HG02763 (cell line): ENCODE measurements around the gene PAGR1.
"Not testable (repeated sequence)": the region's sequence is repeated elsewhere in the genome, so short reads cannot be mapped to it uniquely, and the experiment has no call there.

Experiments used
- ATAC-seq: cut with Tn5 transposase; IDR thresholded peaks from one replicate; pipeline ENCODE4 v1.9.1; 2021; ENCODE audit warnings: mild to moderate bottlenecking, moderate library complexity; ENCODE audit not compliant: unreplicated experiment

PAGR1 gene

DNA sequence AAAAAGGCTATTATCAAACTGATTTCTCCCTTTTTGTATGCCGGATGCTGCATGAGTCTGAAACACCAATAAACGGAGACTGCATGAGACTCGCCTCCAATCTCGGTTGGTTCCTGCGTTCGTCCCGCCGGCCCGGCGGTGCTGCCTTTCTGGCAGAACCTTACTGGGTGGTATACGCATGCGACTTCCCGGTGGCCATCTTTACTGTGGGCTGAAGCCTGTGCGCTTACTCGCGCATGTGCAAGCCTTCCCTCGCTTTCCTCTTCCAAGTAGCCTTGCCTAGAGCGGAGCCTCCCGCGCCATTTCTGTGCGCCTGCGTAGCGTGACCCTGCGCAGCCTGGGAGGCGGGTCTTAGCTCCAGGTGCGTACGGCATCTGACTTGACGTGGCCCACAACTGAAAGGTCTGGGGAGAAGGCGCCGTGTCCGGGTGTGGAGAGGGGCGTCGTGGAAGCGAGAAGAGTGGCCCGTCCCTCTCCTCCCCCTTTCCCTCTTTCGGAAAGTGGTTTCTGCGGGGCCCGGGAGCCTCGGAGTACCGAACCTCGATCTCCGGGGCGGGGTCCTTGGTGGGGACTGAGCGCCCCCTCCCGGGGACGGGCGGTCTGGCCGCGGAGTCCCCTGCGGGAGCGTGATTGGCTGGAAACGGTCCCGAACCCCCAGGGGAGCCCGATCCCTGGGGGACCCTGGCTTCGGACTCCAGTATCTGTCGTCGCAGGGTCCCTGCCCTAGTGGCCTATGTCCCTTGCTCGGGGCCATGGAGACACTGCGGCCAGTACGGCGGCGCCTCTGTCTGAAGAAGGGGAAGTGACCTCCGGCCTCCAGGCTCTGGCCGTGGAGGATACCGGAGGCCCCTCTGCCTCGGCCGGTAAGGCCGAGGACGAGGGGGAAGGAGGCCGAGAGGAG lies at the start of gene PAGR1:
Gene PAGR1, plus strand, starts transcription at position 360 of the 901 bp plus-strand sequence. Its CDS starts 374 bp downstream, at position 734.
- peak; percentile 60 for ATAC-seq

DNA sequence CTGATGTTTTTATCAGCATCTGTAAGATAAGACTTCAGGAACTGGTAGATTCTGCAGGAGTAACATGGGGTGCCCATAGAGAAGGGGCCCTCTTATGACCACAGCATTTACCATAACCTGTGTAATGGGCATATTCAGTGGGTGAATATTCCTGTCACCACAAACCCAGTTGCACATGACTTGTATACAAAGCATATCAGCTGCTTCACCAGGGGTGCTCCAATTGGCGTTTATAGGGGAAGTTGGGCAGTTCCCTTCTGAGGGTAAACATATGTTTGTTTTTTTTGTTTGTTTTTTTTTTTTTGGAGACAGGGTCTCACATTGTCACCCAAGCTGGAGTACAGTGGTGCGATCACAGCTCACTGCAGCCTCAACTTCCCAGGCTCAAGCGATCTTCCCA lies 49.4 kb upstream of the PAGR1 start:
- no peak for ATAC-seq

DNA sequence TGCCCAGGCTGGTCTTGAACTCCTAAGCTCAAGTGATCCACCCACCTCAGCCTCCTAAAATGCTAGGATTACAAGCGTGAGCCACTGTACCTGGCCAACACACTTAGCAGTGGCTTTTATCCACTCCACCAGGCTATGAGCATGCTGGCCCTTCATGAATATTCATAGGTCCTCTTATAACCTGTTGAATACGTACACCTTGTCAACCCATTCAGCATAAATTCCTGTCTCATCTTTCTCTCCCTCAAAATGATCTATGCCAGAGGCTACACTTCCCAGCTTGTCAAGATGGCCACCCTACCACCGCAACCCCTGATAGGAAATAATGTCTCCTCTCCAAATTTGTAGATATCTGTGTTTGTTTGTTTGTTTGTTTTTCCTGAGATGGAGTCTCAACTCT lies 48.9 kb upstream of the PAGR1 start:
- no peak for ATAC-seq

DNA sequence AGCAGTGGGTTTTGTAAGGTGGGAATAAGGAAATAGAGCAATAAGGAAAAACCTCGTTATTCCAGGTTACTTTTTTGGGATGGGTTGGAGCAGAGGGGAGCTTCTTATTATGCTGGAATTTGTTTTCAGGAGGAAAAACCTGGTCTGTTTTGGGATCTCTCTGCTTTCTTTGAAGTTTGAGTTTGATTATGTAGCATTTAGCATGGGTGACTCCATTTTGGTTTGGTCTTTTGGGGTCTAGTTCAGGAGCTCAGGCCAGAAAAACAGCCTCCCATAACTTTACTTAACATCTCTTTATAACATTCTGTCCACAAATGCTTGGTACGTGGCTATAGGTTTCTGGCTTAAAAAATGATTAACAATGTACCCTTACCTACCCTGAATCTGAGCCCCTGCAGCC lies 46.4 kb upstream of the PAGR1 start:
- ATAC-seq = no peak

DNA sequence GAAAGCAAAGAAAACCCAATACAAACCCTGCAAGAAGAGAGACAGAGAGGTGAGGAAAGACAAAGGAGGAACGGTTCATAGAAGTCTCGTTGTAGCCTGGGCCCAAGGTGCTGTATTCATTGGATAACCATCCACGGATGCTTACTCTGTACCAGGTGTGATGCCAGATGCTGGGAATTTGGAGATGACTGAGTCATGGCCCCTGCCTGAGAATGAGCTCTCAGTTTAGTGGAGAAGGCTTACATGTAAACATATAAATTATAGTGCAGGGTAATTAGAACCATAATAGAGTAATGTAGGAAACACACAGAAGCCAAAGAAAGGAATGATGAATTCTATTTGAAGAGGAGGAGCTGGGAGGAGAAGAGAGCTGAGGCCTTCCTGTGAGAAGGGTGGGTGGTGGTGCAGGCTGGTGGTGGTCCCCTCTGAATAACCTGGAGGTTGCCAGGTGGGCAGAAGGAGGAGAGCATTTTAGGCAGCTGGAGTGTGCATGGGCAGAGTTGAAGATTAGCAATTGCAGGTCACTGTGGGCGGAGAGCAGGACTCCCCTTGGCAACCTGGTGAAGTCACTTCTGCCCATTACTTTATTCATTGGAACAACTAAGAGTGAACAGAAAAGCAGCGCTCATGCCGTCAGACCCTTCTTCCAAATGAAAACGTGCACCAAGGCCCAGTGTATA lies 45.6 kb upstream of the PAGR1 start:
- no peak for ATAC-seq

DNA sequence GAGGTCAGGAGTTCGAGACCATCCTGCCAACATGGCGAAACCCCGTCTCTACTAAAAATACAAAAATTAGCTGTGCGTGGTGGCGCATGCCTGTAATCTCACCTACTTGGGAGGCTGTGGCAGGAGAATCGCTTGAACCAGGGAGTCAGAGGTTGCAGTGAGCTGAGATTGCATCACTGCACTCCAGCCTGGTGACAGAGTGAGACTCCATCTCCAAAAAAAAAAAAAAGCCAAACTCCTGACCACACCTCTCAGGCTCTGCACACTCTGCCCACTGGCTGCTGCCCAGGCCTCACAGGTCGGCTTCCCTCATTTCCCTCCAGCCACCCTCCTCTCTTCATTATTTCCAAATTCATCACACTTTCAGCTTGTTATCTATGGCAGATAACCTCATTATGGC lies 43.6 kb upstream of the PAGR1 start:
- ATAC-seq = not testable (repeated sequence)

DNA sequence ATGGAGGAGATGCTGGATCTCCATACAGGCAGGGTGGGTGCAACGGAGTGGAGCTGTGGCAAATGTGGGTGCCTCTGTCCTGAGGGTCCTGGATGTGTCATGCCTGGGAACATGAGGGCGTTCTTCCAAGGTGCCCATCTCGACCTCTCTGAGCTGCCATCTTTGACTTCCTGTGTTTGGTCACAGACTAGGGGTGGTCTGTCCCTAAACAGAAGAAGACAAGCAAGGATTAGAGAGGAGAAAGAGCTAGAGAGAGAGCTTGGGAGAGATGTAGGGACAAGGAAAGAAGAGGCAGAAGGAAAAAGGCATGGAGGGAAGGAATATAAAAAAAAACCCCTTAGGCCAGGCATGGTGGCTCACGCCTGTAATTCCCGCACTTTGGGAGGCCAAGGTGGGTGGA lies 41.2 kb upstream of the PAGR1 start:
- ATAC-seq = no peak

DNA sequence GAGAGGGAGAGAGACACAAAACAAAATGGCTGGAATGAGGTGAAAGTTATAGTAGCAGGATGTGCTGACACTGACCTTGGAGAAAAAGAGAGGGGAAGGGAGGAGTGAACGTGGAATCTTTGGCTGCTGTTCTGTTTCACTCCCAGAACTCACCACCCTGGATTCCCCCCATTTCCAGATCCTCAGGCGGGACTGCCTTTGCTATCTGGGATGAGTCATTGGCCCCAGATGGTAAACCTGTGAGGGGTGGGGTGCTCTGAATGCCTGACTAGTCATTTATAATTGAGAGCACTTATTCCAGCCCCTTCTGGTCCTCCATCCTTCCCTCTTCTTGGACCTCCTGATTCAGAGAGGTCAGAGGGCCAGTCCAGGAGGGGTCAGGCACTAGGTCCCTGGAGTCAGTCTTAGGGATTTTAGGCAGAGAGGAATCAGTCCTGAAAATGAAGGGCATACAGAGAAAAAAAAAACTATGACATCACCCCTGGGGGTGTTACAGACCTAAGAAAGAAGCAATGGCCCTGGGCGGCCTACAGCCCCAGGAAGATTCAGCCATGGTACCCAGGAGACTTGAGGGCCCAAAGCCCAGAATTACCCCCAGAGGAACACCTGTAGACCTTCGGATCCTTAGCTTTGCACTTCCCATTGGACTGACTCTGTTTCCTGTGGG lies 40.1 kb upstream of the PAGR1 start:
- ATAC-seq = no peak

DNA sequence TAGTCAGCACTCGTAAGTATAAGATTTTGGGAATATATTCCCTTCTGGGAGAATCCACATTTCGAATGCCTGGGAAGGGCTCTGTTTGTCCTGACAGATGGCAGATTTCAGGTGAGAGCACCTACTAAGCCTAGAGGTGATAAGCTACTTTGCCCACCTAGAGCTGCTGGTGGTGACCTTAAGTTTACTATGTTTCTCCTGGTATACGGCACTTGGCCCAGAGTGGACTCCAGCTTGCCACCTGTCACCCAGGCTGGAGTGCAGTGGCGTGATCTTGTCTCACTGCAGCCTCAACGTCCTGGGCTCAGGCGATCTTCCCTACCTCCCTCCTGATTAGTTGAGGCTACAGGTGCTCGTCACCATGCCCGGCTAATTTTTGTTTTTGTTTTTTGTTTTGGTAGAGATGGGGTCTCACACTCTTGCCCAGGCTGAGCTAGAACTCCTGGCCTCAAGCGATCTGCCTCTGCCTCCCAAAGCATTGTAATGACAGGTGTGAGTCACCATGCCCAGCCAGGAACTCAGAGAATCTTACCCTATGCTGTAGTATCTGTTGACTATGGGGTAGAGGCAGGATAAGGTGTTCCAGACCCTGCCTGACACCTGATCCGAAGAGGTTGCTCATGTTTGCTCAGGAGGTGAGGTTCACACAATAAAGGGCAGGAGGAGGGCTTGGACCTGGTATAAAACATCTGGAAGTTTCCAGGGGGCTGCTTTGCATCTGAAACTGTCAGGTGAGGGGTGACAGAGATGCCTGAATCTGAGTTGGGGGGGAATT lies 38.2 kb upstream of the PAGR1 start, which contains the start of gene ZG16:
Gene ZG16, plus strand, starts transcription at position 681 of the 775 bp plus-strand sequence. CDS start 1,011 bp downstream, outside the sequence.
- ATAC-seq = no peak

DNA sequence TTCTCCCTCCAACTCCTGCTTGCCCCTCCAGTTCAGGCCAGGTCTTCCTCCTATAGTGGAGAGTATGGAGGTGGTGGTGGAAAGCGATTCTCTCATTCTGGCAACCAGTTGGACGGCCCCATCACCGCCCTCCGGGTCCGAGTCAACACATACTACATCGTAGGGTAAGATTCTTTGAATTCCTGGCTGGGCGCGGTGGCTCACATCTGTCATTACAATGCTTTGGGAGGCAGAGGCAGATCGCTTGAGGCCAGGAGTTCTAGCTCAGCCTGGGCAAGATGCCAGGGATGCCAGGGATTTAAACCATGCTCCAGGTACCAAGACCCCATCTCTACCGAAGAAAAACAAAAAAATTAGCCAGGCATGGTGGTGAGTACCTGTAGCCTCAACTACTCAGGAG lies 36.5 kb upstream of the PAGR1 start:
- ATAC-seq = no peak

DNA sequence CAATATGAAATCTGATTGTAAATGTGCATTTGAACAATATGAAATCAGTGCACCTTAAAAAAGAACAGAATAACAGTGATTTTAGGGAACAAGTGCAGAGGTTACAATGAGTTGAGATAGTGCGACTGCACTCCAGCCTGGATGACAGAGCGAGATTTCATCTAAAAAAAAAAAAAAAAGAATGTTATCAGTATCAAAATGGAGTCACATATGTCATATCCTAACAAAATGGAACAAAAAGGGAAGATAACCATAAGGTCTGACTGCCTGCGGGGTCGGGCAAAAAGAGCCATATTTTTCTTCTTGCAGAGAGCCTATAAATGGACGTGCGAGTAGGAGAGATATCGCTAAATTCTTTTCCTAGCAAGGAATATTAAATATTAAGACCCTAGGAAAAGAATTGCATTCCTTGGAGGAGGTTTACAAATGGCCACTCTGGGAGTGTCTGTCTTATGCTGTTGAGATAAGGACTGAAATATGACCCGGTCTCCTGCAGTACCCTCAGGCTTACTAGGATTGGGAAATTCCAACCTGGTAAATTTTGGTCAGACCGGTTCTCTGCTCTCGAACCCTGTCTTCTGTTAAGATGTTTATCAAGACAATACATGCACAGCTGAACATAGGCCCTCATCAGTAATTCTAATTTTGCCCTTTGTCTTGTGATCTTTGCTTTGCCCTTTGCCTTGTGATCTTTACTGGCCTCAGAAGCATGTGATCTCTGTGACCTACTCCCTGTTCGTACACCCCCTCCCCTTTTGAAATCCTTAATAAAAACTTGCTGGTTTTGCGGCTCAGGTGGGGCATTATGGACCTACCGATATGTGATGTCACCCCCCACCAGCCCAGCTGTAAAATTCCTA lies 32.6 kb upstream of the PAGR1 start:
- not testable (repeated sequence) for ATAC-seq

DNA sequence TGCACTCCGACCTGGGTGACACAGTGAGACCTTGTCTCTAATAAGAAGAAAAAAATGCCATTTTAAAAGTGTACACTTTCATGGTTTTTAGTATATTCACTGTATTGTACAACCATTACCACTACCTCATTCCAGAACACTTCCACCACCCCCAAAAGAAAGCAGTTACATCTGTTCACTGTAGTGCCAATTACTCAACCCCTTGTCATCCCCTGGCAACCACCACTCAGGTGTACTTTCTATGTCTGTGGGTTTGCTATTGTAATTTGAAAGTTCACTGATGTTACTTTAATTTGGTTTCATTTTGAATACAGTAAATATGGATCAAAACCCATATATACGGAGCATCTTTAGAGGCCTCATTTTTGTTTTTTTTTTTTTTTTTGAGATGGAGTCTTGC lies 31.8 kb upstream of the PAGR1 start:
- ATAC-seq = no peak

DNA sequence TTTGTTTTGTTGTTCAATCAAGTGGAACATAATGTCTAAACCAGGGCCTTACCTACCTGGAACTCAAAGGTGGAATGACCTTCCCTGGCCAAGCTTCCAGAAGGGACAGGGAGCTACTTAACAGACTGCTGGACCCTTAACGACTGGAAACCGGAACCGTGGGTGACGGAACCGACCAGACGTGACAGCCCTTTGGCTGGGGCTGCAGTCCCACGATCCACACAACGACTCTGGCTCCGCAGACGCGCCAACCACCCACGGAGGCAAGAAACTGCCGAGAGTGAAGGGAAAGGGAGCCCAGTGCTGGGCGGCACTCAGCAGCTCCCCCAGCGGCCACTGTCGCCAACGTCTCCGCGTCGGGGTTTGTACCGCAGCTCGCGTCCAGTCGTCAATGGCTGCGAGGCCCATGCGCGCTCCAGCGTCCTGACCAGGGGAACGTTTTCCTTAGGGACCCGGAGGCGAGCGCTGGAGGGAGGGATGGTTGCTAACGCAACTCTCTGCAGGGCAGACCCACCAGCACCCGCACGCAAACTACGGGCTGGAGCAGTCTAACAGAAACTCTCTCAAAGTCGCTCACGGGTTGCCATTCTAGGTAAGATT lies 31.0 kb upstream of the PAGR1 start:
- no peak for ATAC-seq

DNA sequence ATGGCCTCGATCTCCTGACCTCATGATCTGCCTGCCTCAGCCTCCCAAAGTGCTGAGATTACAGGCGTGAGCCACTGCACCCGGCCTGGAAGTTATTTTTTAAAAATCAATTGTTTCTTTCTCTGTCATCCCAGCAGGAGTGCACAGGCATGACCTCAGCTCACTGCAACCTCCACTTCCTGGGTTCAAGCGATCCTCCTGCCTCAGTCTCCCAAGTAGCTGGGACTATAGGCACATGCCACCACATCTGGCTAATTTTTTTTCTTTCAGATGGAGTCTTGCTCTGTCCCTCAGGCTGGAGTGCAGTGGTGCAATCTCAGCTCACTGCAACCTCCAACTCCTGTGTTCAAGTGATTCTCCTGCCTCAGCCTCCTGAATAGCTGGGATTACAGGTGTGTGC lies 28.8 kb upstream of the PAGR1 start:
- not testable (repeated sequence) for ATAC-seq

DNA sequence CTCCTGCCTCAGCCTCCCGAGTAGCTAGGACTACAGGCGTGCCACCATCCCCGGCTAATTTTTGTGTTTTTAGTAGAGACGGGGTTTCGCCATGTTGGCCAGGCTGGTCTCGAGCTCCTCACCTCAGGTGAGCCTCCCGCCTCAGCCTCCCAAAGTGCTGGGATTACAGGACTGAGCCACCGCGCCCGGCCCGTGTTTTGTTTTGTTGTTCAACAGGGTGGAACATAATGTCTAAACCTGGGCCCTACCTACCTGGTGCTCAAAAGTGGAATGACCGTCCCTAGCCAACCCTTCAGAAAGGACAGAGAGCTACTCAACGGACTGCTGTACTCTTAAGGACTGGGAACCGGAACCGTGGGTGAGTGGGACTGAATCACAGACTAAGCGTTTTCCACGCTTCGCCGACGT lies 26.2 kb upstream of the PAGR1 start:
- ATAC-seq = no peak

DNA sequence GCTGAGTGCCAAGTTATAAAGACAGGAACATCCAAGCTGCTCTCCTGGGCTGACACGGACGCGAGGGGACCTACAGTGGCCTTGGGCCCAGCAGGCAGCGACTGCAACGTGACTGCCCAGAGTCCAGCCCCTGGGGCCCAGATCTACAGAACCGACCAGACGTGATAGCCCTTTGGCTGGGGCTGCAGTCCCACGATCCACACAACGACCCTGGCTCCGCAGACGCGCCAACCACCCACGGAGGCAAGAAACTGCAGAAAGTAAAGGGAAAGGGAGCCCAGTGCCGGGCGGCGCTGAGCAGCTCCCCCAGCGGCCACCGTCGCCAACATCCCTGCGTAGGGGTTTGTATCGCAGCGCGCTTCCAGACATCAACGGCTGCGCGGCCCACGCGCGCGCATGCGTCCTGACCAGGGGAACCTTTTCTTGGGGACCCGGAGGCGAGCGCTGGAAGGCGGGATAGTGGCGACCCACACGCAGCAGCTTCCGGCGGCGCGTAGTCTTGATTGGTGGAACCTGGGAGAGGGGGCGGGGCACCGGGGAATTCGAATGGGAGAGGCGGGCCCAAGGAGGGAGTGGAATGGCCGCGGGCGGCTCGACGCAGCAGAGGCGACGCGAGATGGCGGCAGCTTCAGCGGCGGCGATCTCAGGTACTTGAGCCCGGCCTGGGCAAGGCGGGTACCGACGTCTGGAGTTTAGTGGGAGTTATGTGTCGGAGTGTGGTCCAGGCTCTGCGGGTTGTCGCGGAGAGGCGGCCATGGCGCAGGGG lies 25.6 kb upstream of the PAGR1 start, which contains the start of gene KIF22:
Gene KIF22, plus strand, starts transcription at position 569 of the 766 bp plus-strand sequence. Its CDS starts 9 bp downstream, at position 578.
- peak; percentile 92 for ATAC-seq

DNA sequence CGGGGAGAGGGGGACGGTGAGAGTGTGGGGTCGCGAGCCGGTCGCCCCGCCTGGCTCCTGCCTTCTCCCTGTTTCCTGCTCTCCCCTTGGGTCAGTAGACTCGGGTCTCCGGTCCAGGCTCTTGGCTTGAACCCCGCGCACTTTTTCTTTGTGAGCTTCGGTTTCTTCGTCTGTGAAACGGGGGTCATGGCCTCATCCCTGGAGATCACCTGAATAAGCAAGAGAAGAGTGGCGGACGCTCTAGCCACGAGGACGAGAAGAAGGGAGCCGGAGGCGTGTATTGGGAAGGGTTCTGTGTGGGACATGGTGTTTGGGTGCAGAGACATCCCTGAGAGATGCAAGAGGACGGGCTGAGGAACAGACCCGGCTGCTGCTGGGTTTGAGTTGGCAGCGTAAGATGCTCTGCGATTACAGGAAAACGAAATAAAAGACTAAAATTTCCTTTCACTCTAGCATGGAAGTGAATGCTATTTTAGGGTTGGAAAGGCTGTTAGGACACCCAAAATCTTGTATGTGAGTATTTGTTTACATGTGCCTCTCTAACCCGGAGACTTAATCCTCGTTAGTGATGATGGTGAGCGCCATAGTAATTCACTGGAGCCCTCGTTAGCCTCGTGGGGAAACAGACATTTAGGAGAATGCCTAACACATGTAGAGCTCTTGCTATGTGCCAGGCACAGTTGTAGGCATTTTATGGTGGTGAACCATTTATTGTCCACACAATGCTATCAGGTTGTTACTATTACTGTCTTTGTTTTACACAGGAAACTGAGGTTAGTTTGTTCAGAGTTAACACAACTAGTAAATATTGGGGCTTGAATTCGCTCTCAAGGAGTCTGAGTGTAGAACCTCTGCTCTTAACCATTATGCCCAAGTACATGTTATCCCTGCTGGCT lies 24.8 kb upstream of the PAGR1 start:
- no peak for ATAC-seq
